ENCODE measurements around the gene KCTD10.

KCTD10 gene

GRCh38 chr12:109473006-109473405 lies 4.1 kb downstream of the KCTD10 start:
- no peak for DNase-seq (ENCODE audit: low spot score)

GRCh38 chr12:109469517-109469916 lies 7.6 kb downstream of the KCTD10 start:
- DNase-seq (ENCODE audit: low spot score), result no peak

- no peak for DNase-seq (ENCODE audit: low spot score)
Measured at GRCh38 chr12:109467978-109468676, 9.0 kb downstream of the KCTD10 start.

DNA sequence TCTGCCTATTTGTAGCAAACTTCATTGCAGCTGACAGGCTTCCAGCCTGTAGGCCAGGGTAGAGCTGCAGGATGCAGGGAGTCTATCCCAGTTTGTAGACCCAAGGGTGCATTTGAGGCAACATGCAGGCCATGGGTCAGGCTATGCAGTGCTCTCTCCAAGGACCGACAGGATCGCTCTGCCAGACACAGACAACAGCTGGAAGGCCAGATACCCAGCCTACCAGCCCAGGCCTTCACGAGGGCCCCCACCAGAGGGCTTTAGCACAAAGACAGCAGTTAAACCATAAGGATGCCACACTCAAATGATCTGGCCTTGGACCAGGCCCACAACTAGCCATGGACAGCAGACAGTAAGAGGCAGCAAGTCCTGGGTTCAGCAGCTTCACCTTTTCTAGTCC lies 10.3 kb downstream of the KCTD10 start:
- peak; percentile 68 for DNase-seq (ENCODE audit: low spot score)

- no peak for DNase-seq (ENCODE audit: low spot score)
Measured at GRCh38 chr12:109466305-109466704, 10.8 kb downstream of the KCTD10 start.

DNA sequence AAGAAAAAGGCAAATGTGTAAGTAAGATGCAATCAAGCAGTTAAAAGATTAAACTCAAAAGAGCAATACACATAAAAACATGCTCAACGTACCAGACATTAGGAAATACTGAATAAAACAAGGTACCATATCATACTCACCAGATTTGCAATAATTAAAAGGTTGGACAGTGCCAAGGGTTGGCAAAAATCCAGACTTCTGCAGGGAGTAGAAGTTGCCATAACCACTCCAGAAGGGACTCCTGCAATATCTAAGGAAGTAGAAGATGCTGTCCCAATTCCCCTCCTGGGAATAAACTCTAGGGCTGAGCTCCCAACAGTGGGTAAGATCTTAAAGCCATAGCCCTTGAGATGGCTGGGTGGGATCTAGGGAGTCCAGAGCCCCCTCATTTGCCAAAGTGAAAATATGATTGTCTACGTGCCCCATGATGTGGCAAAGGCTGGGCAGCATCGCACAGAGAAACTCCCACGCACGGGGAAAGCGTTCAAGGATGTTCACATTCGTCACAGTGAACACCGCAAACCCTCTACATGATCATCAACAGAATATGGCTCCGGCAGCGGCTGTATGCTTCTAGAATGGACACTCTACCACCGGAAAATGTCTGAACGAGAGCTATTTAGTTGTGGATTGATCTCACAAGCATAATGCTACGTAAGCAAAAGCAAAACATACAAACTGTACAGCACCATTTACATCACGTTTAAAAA lies 12.3 kb downstream of the KCTD10 start:
- no peak for DNase-seq (ENCODE audit: low spot score)

DNA sequence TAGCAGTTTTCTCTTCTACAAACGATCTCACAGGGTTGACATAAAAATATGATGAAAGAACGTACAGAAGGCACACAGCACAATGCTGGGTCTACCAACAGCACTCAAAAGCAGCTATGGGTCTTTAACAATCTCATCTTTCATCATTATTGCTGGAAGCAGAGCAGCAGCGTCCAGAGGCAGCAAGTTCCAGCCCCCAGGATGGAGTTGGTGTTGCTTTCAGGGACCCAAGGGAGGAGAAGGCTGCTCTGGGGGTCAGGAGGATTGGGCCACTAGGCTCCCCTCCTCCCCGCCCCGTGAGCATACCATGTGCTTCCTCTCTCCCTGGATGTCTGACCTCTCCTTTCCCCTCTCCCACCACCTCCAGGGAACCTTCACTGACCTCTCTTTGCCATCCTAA lies 13.3 kb downstream of the KCTD10 start:
- DNase-seq (ENCODE audit: low spot score), result no peak

DNA sequence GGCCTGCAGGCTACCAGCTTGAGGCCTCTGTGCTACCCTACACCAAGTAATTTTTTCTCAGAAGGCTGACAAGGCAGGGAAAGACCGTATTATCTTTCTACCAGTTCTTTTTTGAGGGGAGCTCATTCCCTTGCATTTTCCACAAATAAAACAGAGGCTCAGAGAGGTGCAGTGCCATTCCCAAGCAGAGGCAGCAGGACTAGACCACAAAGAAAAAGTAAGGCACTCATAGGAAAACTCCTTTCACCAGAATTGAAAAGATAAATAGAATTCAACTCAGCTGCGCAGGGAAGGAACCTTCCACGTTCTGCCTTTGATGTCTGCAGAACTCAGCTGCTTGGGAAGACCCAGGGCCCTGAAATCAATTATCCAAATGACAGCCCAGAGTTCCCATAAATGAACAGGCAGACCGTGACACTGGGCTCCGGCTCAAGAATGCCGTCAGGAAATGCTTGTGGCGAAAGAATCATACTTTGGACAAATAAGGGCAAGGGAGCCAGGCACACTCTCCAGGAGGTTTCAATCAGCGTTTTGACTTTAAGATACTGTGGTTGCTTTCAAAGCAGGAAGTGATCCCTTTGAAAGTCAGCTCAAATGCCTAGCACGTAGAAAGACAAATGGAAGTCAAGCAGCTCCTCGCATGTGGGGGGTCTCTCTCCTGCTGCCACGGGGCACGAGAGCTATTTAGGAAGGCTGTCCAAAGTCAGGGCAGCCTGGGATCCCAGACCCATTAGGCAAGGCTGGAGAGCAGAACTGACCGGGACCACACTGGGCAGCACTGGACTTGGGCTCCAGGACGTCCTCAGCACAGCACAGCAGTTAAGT lies 14.0 kb downstream of the KCTD10 start:
- peak; percentile 54 for DNase-seq (ENCODE audit: low spot score)

GRCh38 chr12:109461846-109462756 lies 15.0 kb downstream of the KCTD10 start:
- peak; percentile 86 for DNase-seq (ENCODE audit: low spot score)

DNA sequence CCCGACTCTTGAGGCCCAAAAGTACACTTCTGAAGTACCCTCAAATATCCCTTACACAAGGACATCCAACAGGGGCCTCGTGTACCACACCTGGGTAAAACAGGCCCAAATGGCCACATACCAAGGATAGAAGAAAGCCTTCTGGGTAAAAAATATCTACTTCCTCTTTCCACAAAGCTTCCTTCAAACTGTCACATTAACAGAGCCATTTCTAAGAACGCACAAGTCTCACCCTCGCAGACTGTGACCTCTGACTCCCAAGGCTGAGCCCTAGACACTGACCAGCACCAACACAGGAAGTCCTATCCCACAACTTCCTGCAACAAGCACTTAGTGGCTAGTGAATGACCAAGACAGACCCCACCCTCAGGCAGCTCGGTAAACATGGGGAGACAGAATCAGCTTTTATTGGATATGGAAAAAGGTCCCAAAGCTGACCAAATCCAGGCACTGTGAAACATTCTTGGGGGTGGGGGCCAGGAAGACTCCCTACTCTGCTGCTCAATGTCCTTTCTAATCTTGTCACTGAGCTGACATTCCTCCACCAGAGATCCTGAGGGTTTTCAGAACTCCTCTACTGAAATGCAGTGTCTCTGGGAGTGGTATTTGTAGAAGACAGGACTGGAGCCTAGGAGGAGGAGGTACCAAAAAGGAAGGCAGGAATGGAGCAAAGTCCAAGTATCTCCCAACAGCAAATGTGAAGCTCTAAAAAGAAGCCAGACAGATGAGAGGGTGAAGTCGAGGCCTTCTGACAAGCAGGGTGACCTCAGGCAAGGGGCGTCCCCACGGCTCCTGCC lies 15.9 kb downstream of the KCTD10 start:
- DNase-seq (ENCODE audit: low spot score), result peak; percentile 74

- no peak for DNase-seq (ENCODE audit: low spot score)
Measured at GRCh38 chr12:109460538-109460937, 16.6 kb downstream of the KCTD10 start.

DNA sequence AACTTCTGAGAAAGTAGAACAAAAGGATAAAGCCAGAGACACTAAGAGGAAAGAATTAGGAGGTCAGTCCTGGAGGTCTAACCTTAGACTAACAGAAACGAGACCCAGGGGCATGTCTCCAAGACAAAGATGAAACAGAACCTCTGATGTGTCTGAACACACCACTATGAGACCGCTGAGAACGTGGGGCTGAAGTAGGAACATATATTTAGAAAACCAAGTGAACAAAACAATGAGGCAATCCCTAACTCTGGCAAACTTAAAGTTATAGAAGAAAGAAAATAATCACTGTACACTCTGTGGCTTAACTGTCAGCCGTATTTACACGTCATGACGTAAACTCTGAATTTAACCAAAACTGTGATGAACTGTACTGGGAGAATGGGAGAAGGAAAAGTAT lies 17.9 kb downstream of the KCTD10 start:
- no peak for DNase-seq (ENCODE audit: low spot score)

DNA sequence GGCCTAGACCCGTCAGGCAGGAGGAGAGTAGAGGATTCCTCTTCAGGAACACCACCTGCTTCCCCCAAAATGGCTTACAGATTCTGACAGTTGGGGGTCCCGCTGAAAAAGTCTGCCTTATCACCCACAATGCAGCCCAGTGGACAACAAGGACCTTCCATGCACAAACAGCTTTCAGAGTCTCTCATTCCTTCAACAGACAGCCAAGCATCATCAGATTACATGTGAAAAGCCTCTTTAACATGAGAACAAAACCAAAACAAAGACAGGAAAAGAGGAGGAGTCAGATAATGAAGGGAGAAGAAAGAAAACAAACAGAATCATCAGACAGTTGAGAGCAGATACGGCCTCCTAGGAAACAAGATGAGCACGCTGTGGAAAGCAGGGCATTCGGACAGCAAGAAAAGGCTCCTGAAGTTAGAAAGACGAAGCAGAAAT lies 18.3 kb downstream of the KCTD10 start:
- DNase-seq (ENCODE audit: low spot score), result peak; percentile 76

- DNase-seq (ENCODE audit: low spot score), result peak; percentile 22
Measured at GRCh38 chr12:109458086-109458485, 19.0 kb downstream of the KCTD10 start.

- DNase-seq (ENCODE audit: low spot score), result no peak
Measured at GRCh38 chr12:109455706-109456105, 21.4 kb downstream of the KCTD10 start.

- peak; percentile 34 for DNase-seq (ENCODE audit: low spot score)
Measured at GRCh38 chr12:109452489-109452888, 24.6 kb downstream of the KCTD10 start.

- no peak for DNase-seq (ENCODE audit: low spot score)
Measured at GRCh38 chr12:109451400-109451799, 25.7 kb downstream of the KCTD10 start.

GRCh38 chr12:109450980-109451379 lies 26.1 kb downstream of the KCTD10 start:
- DNase-seq (ENCODE audit: low spot score), result no peak

DNA sequence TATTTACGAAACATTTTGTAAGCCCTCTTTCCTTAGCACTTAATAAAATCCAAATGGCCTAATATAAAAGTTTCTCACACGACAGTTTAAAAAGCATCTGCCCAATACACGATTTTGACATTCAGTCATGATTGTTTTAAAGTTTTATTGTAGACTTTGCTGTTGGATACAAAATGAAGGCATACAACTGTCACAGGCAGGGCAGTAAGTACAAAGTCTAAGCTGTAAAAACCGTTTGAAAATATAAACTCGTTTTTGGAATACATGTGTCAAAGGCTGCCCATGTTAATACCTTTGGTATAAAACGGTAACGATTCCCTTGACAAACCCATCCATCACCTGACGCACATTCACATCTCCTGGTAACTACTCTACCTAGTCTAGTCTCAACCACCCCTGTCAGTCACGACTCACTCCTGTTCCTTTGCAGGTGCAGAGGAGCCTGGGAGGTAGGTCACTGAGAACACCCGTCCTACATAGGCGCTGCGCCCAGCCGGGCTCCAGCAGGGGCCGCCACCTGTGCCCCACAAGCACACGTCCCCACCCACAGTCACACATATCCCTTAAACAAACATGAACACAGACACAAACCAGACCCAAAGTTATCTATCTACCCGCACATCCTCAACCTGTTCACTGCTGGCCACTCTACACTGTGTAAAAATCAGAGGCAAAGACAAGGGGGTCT lies 27.1 kb downstream of the KCTD10 start:
- no peak for DNase-seq (ENCODE audit: low spot score)

DNA sequence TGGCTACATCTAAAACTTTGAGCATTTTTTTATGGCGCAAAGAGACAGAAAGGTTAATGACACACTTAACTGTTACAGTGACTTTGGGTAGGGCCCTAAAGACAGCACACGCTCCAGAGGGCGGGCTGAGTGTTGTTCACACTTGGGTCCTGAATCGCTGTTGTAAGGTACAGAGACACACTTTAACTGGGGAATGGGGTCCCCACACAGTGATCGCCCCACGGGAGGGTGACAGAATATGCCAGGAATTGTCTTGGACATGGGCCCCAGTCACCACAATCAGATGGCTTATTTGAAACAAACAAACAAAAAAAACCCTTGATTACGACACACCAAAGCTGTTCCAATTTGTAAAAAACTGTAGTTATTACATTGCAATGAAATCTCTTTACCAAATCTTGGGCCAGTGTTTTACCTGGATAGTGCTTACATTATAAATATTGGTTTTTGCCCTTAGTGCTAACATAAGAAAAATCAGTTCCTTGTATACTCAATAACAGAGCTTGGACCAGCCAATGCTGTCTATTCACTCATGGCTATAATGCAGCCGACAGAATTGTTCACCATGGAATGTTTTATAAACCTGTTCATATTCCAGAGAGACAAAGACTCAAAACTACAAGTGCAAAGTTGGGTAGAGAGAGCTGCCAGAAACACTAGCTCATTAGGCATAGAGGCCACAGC lies 28.3 kb downstream of the KCTD10 start:
- DNase-seq (ENCODE audit: low spot score), result no peak

Data from pons (tissue), 1 donor.